B cell (primary cell): ENCODE measurements around the gene CFAP61. TPM values are rescaled to one million over a fixed set of nuclear protein-coding genes. Genes with fewer than 3 reads are reported as not detected.

Source experiments
- ATAC-seq: fragments of 200-7000 bp; cut with Tn5 transposase; one replicate; pipeline ENCODE4 v1.10.0; 2021; ENCODE audit warnings: low read depth, mild to moderate bottlenecking, moderate number of reproducible peaks, moderate library complexity
- CTCF ChIA-PET: fragments of 350-600 bp; sonication (Branson Sonifier 250); formaldehyde crosslinking; loops from one replicate; lab custom pipeline; 2021; ENCODE audit warnings: antibody characterized with exemption, inconsistent platforms; lab: Charles Lee
- POLR2A ChIA-PET: fragments of 350-600 bp; sonication (Branson Sonifier 250); formaldehyde crosslinking; loops from one replicate; lab custom pipeline; 2021; ENCODE audit warnings: antibody characterized with exemption; lab: Charles Lee
- DNase-seq: peaks from one replicate; pipeline ENCODE4 v3.0.0; 2013
- H2AFZ ChIP-seq: 2 replicates; pipeline ENCODE4 v1.6.1; 2012; ENCODE audit warnings: mild to moderate bottlenecking, low read depth, low read length; ENCODE audit not compliant: insufficient read depth, poor library complexity, severe bottlenecking
- H3K27ac ChIP-seq, 2 donors: 1 replicate in 1 of 2; 2 replicates in 1 of 2; pipeline ENCODE4 v1.5.1; 2012 to 2013; ENCODE audit warnings: low read length in 2 of 2, mild to moderate bottlenecking in 2 of 2, moderate library complexity in 1 of 2
- H3K27me3 ChIP-seq, 4 experiments: fragments of 200-600 bp in 1 of 4; sonication (generic) in 1 of 4; replicated peaks in 1 of 4; 1 replicate in 2 of 4; 2 replicates in 2 of 4; pipeline versions ENCODE4 v1.6.1 to v1.7.0; 2013 to 2016; ENCODE audit warnings: low read length in 3 of 4, mild to moderate bottlenecking in 2 of 4, mixed read lengths in 1 of 4, moderate library complexity in 1 of 4; ENCODE audit not compliant: insufficient read depth in 4 of 4, control insufficient read depth in 3 of 4; ENCODE audit errors: control extremely low read depth in 1 of 4
- H3K36me3 ChIP-seq, 2 experiments: replicated peaks in 1 of 2; 1 replicate in 1 of 2; 2 replicates in 1 of 2; pipeline versions ENCODE4 v1.6.1 to v1.7.1; 2013; ENCODE audit warnings: low read length in 1 of 2; ENCODE audit not compliant: insufficient read depth in 2 of 2, control insufficient read depth in 1 of 2; ENCODE audit errors: control extremely low read depth in 1 of 2, extremely low read depth in 1 of 2
- H3K4me1 ChIP-seq, 2 donors: fragments of 200-600 bp in 1 of 2; sonication (generic) in 1 of 2; 1 replicate in 1 of 2; 2 replicates in 1 of 2; pipeline versions ENCODE4 v1.5.1 to v1.6.1; 2013 to 2017; ENCODE audit warnings: low read length in 2 of 2; ENCODE audit not compliant: control insufficient read depth in 2 of 2, insufficient read depth in 2 of 2
- H3K4me2 ChIP-seq: replicated peaks from 2 replicates; pipeline ENCODE3; 2012; ENCODE audit warnings: mild to moderate bottlenecking, low read depth, low read length; ENCODE audit not compliant: poor library complexity, severe bottlenecking
- H3K4me3 ChIP-seq, 5 experiments: fragments of 200-600 bp in 1 of 5; sonication (generic) in 1 of 5; 1 replicate in 3 of 5; 2 replicates in 2 of 5; pipeline versions ENCODE4 v1.5.1 to v1.7.0; 2011 to 2016; ENCODE audit warnings: low read length in 4 of 5, mild to moderate bottlenecking in 4 of 5, low read depth in 2 of 5, control low read depth in 1 of 5, moderate library complexity in 1 of 5; ENCODE audit not compliant: insufficient read depth in 1 of 5; ENCODE audit errors: control extremely low read depth in 1 of 5, extremely low read depth in 1 of 5
- H3K79me2 ChIP-seq: fragments of 200-600 bp; sonication (generic); one replicate; pipeline ENCODE4 v1.6.0; 2016; ENCODE audit warnings: low read length; ENCODE audit not compliant: control insufficient read depth, insufficient read depth
- H3K9ac ChIP-seq: fragments of 200-600 bp; sonication (generic); 2 replicates; pipeline ENCODE4 v1.6.1; 2017; ENCODE audit warnings: mild to moderate bottlenecking, low read length, moderate library complexity
- H3K9me3 ChIP-seq, 3 donors: one replicate each; pipeline versions ENCODE4 v1.6.1 to v1.7.1; 2013; ENCODE audit warnings: low read length in 2 of 3; ENCODE audit not compliant: control insufficient read depth in 2 of 3, insufficient read depth in 1 of 3; ENCODE audit errors: control extremely low read depth in 1 of 3
- H4K20me1 ChIP-seq: 2 replicates; pipeline ENCODE4 v1.6.0; 2012; ENCODE audit warnings: mild to moderate bottlenecking, low read length; ENCODE audit not compliant: insufficient read depth, control insufficient read depth, poor library complexity, severe bottlenecking
- H3K27ac Mint-ChIP-seq: one replicate; pipeline ENCODE4 v1.8.0; 2021; ENCODE audit warnings: mixed read lengths
- H3K27me3 Mint-ChIP-seq: one replicate; pipeline ENCODE4 v1.8.0; 2021; ENCODE audit warnings: mixed read lengths
- H3K4me1 Mint-ChIP-seq: one replicate; pipeline ENCODE4 v1.8.0; 2021; ENCODE audit warnings: mixed read lengths
- H3K4me3 Mint-ChIP-seq: one replicate; pipeline ENCODE4 v1.8.0; 2021; ENCODE audit warnings: mixed read lengths
- H3K9me3 Mint-ChIP-seq: one replicate; pipeline ENCODE4 v1.8.0; 2022; ENCODE audit warnings: mixed read lengths; ENCODE audit not compliant: insufficient read depth
- EZH2 ChIP-seq: IDR thresholded peaks from 2 replicates; pipeline ENCODE4 v1.6.1; 2012; ENCODE audit warnings: borderline replicate concordance, low read depth, mild to moderate bottlenecking, moderate library complexity, low read length; ENCODE audit not compliant: insufficient read depth, poor library complexity, severe bottlenecking
- WGBS: methylation state at CpG from one replicate; pipeline ENCODE4 v1.1.5; 2013; ENCODE audit warnings: missing lambda C conversion rate; ENCODE audit not compliant: insufficient coverage; 5-methylcytosine and 5-hydroxymethylcytosine counted together
- intact Hi-C: fragments of 100-400 bp; cut with micrococcal nuclease; formaldehyde crosslinking; loops from one replicate; pipeline ENCODE4 v1.10.0; 2022
- polyA plus RNA-seq: library from polyadenylated mRNA; depleted of rRNA; stranded (reverse); fragments of >200 nt; gene quantifications from 2 replicates; pipeline ENCODE4 v1.2.3, GENCODE V29; 2012
- total RNA-seq, 2 donors: library from RNA; stranded (reverse); fragments of 120-200 nt in 1 of 2; gene quantifications; 1 replicate in 1 of 2; 2 replicates in 1 of 2; pipeline versions ENCODE4 v1.2.3 to v1.2.4, GENCODE V29; 2013 to 2022
- TF ChIP-seq, protein P1 (sequence below): fragments of 200-600 bp; IDR thresholded peaks from one replicate; pipeline ENCODE4 v1.8.0; 2022; ENCODE audit warnings: antibody characterized with exemption, mild to moderate bottlenecking

Gene CFAP61
- total and polyA plus RNA-seq, 2 donors (not counting 1 experiment from before 2014, with no cell fraction given), result not detected

DNA sequence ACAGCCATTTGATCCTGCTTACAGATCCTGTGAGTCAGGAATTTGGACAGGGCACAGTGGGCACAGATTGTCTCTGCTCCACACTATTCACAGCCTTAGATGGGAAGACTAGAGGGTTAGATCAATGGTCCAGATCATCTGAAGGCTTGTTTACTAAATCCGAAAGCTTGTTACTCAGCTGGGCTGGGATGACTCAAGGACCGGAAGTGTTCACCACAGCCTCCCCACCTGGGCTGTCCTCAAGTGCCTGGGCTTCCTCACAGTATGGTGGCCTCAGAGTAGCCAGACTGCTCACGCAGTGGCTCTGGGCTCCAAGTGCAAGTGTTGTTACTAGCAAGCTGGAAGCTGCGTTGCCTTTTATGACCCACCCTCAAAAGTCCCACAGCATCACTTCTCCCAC is 240.1 kb downstream of the CFAP61 start:
- no peaks in the 10 kb centered on the region for H4K20me1 ChIP-seq
- DNase-seq, result no peak
- no peaks in the 10 kb centered on the region for H3K9me3 Mint-ChIP-seq
- no peaks in the 10 kb centered on the region for H3K4me1 ChIP-seq
- H3K4me2 ChIP-seq, result no peak overlapping the region
- H3K27ac ChIP-seq, result no peak overlapping the region
- no peak overlapping the region for H3K4me3 Mint-ChIP-seq
- ChIA-PET CTCF (no interaction called here), POLR2A (no interaction called here)
- peaks cover 0 to 2% (median 0%) of the 10 kb centered on the region in 3 donors for H3K9me3 ChIP-seq
- no peak for ATAC-seq
- H2AFZ ChIP-seq, result no peak overlapping the region
- WGBS, result 84% methylated on average over 3 of the region's 4 CpGs
- H3K79me2 ChIP-seq, result no peaks in the 10 kb centered on the region
- H3K27me3 Mint-ChIP-seq, result peaks cover 19% of the 10 kb centered on the region
- TF ChIP-seq, protein P1, sequence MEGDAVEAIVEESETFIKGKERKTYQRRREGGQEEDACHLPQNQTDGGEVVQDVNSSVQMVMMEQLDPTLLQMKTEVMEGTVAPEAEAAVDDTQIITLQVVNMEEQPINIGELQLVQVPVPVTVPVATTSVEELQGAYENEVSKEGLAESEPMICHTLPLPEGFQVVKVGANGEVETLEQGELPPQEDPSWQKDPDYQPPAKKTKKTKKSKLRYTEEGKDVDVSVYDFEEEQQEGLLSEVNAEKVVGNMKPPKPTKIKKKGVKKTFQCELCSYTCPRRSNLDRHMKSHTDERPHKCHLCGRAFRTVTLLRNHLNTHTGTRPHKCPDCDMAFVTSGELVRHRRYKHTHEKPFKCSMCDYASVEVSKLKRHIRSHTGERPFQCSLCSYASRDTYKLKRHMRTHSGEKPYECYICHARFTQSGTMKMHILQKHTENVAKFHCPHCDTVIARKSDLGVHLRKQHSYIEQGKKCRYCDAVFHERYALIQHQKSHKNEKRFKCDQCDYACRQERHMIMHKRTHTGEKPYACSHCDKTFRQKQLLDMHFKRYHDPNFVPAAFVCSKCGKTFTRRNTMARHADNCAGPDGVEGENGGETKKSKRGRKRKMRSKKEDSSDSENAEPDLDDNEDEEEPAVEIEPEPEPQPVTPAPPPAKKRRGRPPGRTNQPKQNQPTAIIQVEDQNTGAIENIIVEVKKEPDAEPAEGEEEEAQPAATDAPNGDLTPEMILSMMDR, result no peak
- no peak for TF ChIP-seq EZH2
- intact Hi-C loops, result no loop called here
- no peak overlapping the region for H3K4me3 ChIP-seq
- no peak overlapping the region for H3K9ac ChIP-seq
- H3K36me3 ChIP-seq, result no peaks in the 10 kb centered on the region
- no peaks in the 10 kb centered on the region for H3K4me1 Mint-ChIP-seq
- no peak overlapping the region for H3K27ac Mint-ChIP-seq
- peaks cover 0 to 2% (median 0%) of the 10 kb centered on the region in 4 experiments for H3K27me3 ChIP-seq

DNA sequence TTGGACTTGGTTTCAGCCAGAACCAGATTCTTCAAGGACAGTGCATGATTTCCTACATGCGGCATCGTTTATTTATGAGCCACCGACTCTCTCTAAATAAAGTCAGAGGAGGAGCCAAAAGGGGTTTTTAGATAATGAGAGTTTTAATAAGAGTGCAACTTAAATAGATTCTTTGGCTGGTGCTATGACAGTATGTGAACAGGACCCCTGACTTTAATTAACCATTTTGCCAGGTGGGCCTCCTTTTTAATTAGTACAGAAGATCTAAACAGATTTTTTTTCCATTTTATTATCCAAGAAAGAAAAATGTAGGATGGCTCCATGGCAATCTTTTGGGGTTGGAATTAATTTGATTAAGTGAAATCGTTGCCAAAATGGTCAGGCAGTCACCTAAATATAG is 240.8 kb downstream of the CFAP61 start:
- TF ChIP-seq, protein P1, result no peak
- TF ChIP-seq EZH2, result no peak
- ATAC-seq (no peak), DNase-seq (no peak)
- Mint-ChIP-seq H3K27me3 (peaks cover 14% of the 10 kb centered on the region), H3K4me3 (no peak overlapping the region), H3K9me3 (no peaks in the 10 kb centered on the region), H3K27ac (no peak overlapping the region), H3K4me1 (no peaks in the 10 kb centered on the region)
- H3K9ac ChIP-seq, result no peak overlapping the region
- no peaks in the 10 kb centered on the region for H3K4me1 ChIP-seq
- no peaks in the 10 kb centered on the region for H4K20me1 ChIP-seq
- peaks cover 0 to 2% (median 0%) of the 10 kb centered on the region in 3 donors for H3K9me3 ChIP-seq
- intact Hi-C loops, result no loop called here
- ChIA-PET CTCF (no interaction called here), POLR2A (no interaction called here)
- no peak overlapping the region for H3K27ac ChIP-seq
- H3K36me3 ChIP-seq, result no peaks in the 10 kb centered on the region
- no peaks in the 10 kb centered on the region for H3K79me2 ChIP-seq
- no peak overlapping the region for H3K4me2 ChIP-seq
- WGBS, result no CpG with 5 or more reads among the region's 4 CpGs
- H3K4me3 ChIP-seq, result no peak overlapping the region
- H2AFZ ChIP-seq, result no peak overlapping the region
- H3K27me3 ChIP-seq, result peaks cover 0 to 2% (median 0%) of the 10 kb centered on the region in 4 experiments
